G401 (cell line): ENCODE results near the gene IL16. TPM values are rescaled to one million over a fixed set of nuclear protein-coding genes. Genes with fewer than 3 reads are reported as not detected.

Experiments
- DNase-seq: peaks from one replicate; pipeline ENCODE4 v3.0.0-alpha.2; 2015; ENCODE audit warnings: low spot score
- in situ Hi-C: cut with HindIII; loops from 2 replicates; pipeline ENCODE4 v1.10.0; 2016; ENCODE audit warnings: low sequenced_read_pairs, mixed read lengths
- total RNA-seq: library from RNA; depleted of rRNA; stranded (reverse); fragments of >200 nt; shearing (Covaris generic); gene quantifications from 2 replicates; pipeline ENCODE4 v1.2.3, GENCODE V29; 2014

IL16 gene
- total RNA-seq, 1 experiment from 2014 or later = not detected

DNA sequence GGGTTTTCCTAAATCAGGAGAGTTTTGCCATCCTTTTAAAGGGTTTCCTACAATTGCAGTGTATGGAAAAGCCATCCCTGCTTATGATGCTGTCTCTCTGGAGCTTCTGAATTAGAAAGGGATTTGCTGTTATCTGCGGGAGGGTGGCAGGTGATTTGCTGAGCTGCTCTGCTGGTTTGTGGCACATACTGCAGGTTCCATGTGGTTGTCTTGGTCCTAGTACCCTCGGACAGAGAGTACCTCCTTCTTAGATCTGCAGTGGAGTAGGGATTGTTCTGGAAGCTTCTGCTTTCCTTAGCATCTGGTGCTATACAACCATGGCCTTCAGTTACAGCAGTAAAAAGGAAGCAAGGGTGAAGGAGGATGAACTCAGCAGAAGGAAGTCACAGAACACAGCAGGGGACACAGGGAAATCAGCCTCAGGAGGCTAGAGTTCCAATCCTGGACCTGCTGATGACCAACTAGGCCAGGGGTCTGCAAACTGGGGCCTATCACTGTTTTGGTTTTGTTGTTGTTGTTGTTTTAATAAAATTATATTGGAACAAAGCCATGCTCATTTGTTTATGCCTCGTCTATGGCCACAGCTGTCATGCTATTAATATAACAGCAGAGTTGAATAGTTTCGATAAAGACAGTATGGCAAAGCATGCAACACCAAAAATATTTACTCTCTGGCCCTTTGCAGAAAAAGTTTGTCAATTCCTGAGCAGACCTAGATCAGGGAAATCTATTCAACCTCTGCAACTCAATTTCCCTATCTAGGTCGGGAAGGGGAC lies 87.8 kb downstream of the IL16 start:
- in situ Hi-C loops = no loop called here
- no peak for DNase-seq

DNA sequence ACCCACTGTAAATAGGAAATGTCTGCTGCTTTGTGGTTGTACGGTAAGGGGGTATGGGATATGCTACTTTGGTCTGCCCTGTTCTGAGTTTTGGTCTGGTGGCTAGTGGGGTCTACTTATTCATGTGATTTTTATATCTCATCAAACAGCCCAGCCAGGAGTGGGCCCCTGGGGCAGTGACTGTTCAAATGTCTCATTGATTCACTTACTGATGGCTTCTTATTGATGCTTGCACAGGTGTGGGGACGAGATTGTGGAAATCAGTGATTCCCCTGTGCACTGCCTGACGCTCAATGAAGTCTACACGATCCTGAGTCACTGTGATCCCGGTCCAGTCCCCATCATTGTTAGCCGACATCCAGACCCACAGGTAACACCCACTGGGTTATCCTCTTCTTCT lies 88.8 kb downstream of the IL16 start:
- no peak for DNase-seq
- in situ Hi-C loops = no loop called here

- in situ Hi-C loops = no loop called here
- no peak for DNase-seq
Measured at GRCh38 chr15:81286621-81287121, 90.0 kb downstream of the IL16 start.

DNA sequence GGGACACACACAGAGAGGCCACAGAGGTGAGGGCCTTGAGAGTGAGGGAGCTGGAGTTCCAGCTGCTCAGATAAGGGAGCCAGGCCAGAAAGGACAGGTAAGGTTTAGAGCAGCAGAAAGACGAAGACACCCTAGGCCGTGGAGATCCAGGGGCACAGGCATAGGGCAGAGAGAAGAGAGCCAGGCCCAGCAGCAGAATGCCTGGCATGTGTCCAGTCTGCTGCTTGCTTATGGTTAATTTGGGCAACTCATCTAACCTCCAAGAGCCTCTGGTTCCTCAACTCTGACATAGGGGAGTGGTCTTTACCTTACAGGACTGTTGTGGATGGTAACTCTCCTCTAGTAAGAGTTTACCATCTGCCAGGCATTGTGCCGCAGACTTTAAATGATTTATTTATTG lies 91.4 kb downstream of the IL16 start:
- peak; percentile 65 for DNase-seq
- in situ Hi-C loops = no loop called here

GRCh38 chr15:81288616-81289015 lies 91.9 kb downstream of the IL16 start:
- in situ Hi-C loops = no loop called here
- no peak for DNase-seq

- DNase-seq = no peak
- in situ Hi-C loops = no loop called here
Measured at GRCh38 chr15:81289910-81290309, 93.2 kb downstream of the IL16 start.

- DNase-seq = no peak
- in situ Hi-C loops = no loop called here
Measured at GRCh38 chr15:81291916-81292522, 95.3 kb downstream of the IL16 start.

DNA sequence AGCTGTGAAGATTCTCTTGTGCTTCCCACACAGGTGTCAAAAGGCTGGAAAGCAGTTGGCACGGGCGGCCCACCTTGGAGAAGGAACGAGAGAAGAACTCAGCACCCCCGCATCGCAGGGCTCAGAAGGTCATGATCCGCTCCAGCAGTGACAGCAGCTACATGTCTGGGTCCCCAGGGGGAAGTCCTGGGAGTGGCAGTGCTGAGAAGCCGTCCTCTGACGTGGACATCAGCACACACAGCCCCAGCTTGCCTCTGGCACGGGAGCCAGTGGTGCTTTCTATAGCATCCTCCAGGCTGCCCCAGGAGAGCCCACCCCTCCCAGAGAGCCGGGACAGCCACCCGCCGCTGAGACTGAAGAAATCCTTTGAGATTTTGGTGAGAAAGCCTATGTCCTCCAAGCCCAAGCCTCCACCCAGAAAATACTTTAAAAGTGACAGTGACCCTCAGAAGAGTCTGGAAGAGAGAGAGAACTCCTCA lies 95.9 kb downstream of the IL16 start:
- in situ Hi-C loops = no loop called here
- DNase-seq = no peak

GRCh38 chr15:81293728-81294515 lies 97.2 kb downstream of the IL16 start:
- DNase-seq = no peak
- in situ Hi-C loops = no loop called here

- in situ Hi-C loops = no loop called here
- no peak for DNase-seq
Measured at GRCh38 chr15:81294516-81294880, 97.8 kb downstream of the IL16 start.

- no peak for DNase-seq
- in situ Hi-C loops = no loop called here
Measured at GRCh38 chr15:81295486-81296121, 98.9 kb downstream of the IL16 start.

GRCh38 chr15:81296186-81296585 lies 99.5 kb downstream of the IL16 start:
- no peak for DNase-seq
- in situ Hi-C loops = no loop called here

DNA sequence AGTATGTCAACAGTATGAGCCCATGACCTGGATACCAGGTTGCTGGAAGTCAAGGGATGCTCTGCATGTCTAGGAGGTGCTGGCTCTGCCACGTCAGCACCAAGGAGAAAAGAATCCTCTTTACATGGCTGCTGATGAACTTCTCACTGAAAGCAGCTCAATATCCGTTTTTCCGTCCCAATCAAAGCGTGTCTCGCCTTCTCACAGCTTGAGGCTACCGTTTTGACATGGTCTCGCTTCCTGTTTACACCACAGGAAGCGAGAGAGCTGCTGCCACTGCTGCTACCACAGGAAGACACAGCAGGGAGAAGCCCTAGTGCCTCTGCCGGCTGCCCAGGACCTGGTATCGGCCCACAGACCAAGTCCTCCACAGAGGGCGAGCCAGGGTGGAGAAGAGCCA lies 100.0 kb downstream of the IL16 start:
- in situ Hi-C loops = no loop called here
- no peak for DNase-seq

DNA sequence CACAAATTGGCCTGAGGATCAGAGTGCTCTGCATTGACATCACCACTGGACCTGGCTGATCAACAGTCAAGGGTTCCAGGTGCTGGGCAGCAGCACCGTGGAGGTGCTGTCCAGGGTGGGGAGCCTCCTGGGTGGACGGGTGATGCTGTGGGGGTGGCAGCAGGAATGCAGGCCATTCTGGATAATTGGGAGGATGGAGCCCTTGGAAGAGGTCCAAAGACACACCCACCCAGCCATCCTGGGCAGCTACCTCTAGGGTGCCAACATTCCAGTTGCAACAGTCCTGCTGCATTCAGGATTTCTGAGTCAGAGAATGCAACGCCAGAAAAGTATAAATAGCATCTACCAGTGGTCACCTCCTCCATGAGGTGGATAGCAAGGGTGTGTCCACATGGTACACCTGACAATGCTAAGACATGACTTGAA lies 100.5 kb downstream of the IL16 start:
- no peak for DNase-seq
- in situ Hi-C loops = no loop called here

DNA sequence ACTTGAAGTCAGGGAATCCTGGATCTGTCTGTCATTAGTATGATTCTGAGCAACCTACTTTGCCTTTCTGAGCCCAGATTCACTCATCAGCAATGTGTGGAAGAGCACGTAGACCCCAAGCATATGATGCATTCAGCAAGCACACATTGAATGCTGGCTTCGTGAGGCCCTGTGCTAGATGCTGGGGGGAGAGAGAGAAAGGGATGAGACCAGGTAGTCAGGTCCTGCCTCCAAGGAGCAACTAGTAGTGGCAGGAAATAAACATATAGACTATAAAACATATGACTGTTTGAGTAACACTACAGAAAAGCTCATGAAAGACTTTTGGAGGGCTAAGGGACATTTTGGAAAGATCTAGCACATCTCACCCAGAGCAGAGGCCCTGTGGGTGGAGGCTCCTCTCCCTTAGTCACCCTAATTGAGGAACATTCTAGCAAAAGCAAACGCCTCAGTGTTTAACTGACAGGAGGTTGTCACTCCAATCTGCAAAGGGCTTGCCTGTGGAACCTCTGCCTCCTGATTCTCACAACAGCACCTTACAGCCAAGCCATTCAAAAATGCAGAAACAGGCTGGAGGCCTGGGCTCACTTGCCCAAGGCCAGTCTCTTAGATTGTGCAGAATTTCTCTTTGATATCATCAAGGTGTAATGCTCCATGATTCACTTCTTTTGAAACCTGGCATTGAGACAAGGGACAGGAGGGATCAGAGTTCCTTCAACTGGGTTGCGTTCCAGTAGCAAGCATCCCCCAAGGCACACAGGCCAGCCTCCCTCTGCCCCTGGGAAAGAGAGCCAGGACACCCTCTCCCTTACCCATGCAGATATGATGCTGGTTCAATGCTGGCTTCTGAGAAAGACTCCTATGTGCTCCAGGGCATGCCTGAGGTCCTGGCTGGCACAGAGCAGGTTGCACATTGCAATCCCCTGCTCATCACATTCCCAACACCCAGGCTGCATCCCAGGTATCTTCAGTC lies 101.2 kb downstream of the IL16 start:
- DNase-seq = peak; percentile 15
- in situ Hi-C loops = no loop called here

GRCh38 chr15:81298611-81299010 lies 101.9 kb downstream of the IL16 start:
- peak; percentile 17 for DNase-seq
- in situ Hi-C loops = no loop called here

GRCh38 chr15:81299156-81299555 lies 102.5 kb downstream of the IL16 start:
- in situ Hi-C loops = no loop called here

DNA sequence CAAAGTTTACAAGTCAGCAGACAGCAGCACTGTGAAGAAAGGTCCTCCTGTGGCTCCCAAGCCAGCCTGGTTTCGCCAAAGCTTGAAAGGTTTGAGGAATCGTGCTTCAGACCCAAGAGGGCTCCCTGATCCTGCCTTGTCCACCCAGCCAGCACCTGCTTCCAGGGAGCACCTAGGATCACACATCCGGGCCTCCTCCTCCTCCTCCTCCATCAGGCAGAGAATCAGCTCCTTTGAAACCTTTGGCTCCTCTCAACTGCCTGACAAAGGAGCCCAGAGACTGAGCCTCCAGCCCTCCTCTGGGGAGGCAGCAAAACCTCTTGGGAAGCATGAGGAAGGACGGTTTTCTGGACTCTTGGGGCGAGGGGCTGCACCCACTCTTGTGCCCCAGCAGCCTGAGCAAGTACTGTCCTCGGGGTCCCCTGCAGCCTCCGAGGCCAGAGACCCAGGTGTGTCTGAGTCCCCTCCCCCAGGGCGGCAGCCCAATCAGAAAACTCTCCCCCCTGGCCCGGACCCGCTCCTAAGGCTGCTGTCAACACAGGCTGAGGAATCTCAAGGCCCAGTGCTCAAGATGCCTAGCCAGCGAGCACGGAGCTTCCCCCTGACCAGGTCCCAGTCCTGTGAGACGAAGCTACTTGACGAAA lies 103.1 kb downstream of the IL16 start:
- DNase-seq = no peak
- in situ Hi-C loops = no loop called here

More at GRCh38 chr15:81299156-81299555, 102.5 kb downstream of the IL16 start:
- DNase-seq = no peak
